Measurements from ENCODE around the gene PSMB3. TPM values are rescaled to one million over a fixed set of nuclear protein-coding genes. Genes with fewer than 3 reads are reported as not detected.
A peak's percentile ranks its signal among the peaks of the same experiment; 100 is the strongest.
"Not testable (repeated sequence)": the region's sequence is repeated elsewhere in the genome, so short reads cannot be mapped to it uniquely, and the experiment has no call there.

Gene PSMB3
- total RNA-seq, 2 donors from 2014 or later, result 78.5 to 85.5 TPM

- ATAC-seq, result peak; percentile 33
- Mint-ChIP-seq H3K36me3 (ENCODE audit: low read depth) (peaks cover 8% of the 10 kb centered on the region), H3K4me1 (peaks cover 15% of the 10 kb centered on the region), H3K27me3 (no peaks in the 10 kb centered on the region), H3K4me3 (no peak overlapping the region), H3K27ac (peak overlapping the region; percentile 90)
- no peak for DNase-seq
- H3K9me3 ChIP-seq (ENCODE audit: control insufficient read depth, low read length, poor library complexity, severe bottlenecking), result no peaks in the 10 kb centered on the region
These were observed 9.1 kb downstream of the PSMB3 start for GRCh38 chr17:38761612-38762011.

GRCh38 chr17:38762231-38762630 lies 9.7 kb downstream of the PSMB3 start:
- H3K27me3 Mint-ChIP-seq, result no peaks in the 10 kb centered on the region
- DNase-seq (no peak), ATAC-seq (no peak)
- H3K36me3 Mint-ChIP-seq (ENCODE audit: low read depth), result peaks cover 8% of the 10 kb centered on the region
- no peaks in the 10 kb centered on the region for H3K9me3 ChIP-seq (ENCODE audit: control insufficient read depth, low read length, poor library complexity, severe bottlenecking)
- no peak overlapping the region for H3K4me3 Mint-ChIP-seq
- peak overlapping the region; percentile 90 for H3K27ac Mint-ChIP-seq
- H3K4me1 Mint-ChIP-seq, result peaks cover 15% of the 10 kb centered on the region

- no peak for DNase-seq
- no peak overlapping the region for H3K4me3 Mint-ChIP-seq
- no peaks in the 10 kb centered on the region for H3K27me3 Mint-ChIP-seq
- H3K9me3 ChIP-seq (ENCODE audit: control insufficient read depth, low read length, poor library complexity, severe bottlenecking), result no peaks in the 10 kb centered on the region
- peak overlapping the region; percentile 54 for H3K27ac Mint-ChIP-seq
- H3K36me3 Mint-ChIP-seq (ENCODE audit: low read depth), result peaks cover 14% of the 10 kb centered on the region
- peaks cover 15% of the 10 kb centered on the region for H3K4me1 Mint-ChIP-seq
- no peak for ATAC-seq
These were observed 13.8 kb downstream of the PSMB3 start for GRCh38 chr17:38766341-38766740.

GRCh38 chr17:38768417-38768816 lies 15.9 kb downstream of the PSMB3 start:
- H3K9me3 ChIP-seq (ENCODE audit: control insufficient read depth, low read length, poor library complexity, severe bottlenecking), result no peaks in the 10 kb centered on the region
- DNase-seq (no peak), ATAC-seq (no peak)
- Mint-ChIP-seq H3K27me3 (no peaks in the 10 kb centered on the region), H3K4me3 (no peak overlapping the region), H3K36me3 (ENCODE audit: low read depth) (peaks cover 11% of the 10 kb centered on the region), H3K4me1 (peaks cover 11% of the 10 kb centered on the region), H3K27ac (peak overlapping the region; percentile 32)

- ATAC-seq (no peak), DNase-seq (no peak)
- no peaks in the 10 kb centered on the region for H3K9me3 ChIP-seq (ENCODE audit: control insufficient read depth, low read length, poor library complexity, severe bottlenecking)
- no peaks in the 10 kb centered on the region for H3K27me3 Mint-ChIP-seq
- peaks cover 6% of the 10 kb centered on the region for H3K36me3 Mint-ChIP-seq (ENCODE audit: low read depth)
- H3K27ac Mint-ChIP-seq, result no peak overlapping the region
- no peak overlapping the region for H3K4me3 Mint-ChIP-seq
- H3K4me1 Mint-ChIP-seq, result peaks cover 7% of the 10 kb centered on the region
These were observed 20.7 kb downstream of the PSMB3 start for GRCh38 chr17:38773258-38773657.

GRCh38 chr17:38777641-38778250 lies 25.2 kb downstream of the PSMB3 start:
- H3K27me3 Mint-ChIP-seq, result no peaks in the 10 kb centered on the region
- H3K9me3 ChIP-seq (ENCODE audit: control insufficient read depth, low read length, poor library complexity, severe bottlenecking), result no peaks in the 10 kb centered on the region
- H3K4me3 Mint-ChIP-seq, result no peak overlapping the region
- DNase-seq, result no peak
- H3K36me3 Mint-ChIP-seq (ENCODE audit: low read depth), result peaks cover 3% of the 10 kb centered on the region
- H3K27ac Mint-ChIP-seq, result no peak overlapping the region
- H3K4me1 Mint-ChIP-seq, result peaks cover 2% of the 10 kb centered on the region
- no peak for ATAC-seq

- no peak for ATAC-seq
- H3K36me3 Mint-ChIP-seq (ENCODE audit: low read depth), result peaks cover 3% of the 10 kb centered on the region
These were observed 27.6 kb downstream of the PSMB3 start for GRCh38 chr17:38779965-38780752.

GRCh38 chr17:38783227-38783626 lies 30.7 kb downstream of the PSMB3 start:
- H3K36me3 Mint-ChIP-seq (ENCODE audit: low read depth), result peaks cover 3% of the 10 kb centered on the region
- no peaks in the 10 kb centered on the region for H3K9me3 ChIP-seq (ENCODE audit: control insufficient read depth, low read length, poor library complexity, severe bottlenecking)
- H3K27me3 Mint-ChIP-seq, result no peaks in the 10 kb centered on the region
- no peak for ATAC-seq
- H3K4me3 Mint-ChIP-seq, result no peak overlapping the region
- no peak overlapping the region for H3K27ac Mint-ChIP-seq
- peaks cover 7% of the 10 kb centered on the region for H3K4me1 Mint-ChIP-seq
- DNase-seq, result no peak

More at GRCh38 chr17:38779965-38780752, 27.6 kb downstream of the PSMB3 start:
- no peak for DNase-seq
- Mint-ChIP-seq H3K4me3 (no peak overlapping the region), H3K27ac (peak overlapping the region; percentile 51), H3K4me1 (no peaks in the 10 kb centered on the region), H3K27me3 (no peaks in the 10 kb centered on the region)
- no peaks in the 10 kb centered on the region for H3K9me3 ChIP-seq (ENCODE audit: control insufficient read depth, low read length, poor library complexity, severe bottlenecking)

GRCh38 chr17:38786372-38786771 lies 33.8 kb downstream of the PSMB3 start:
- Mint-ChIP-seq H3K4me1 (peaks cover 14% of the 10 kb centered on the region), H3K36me3 (ENCODE audit: low read depth) (no peaks in the 10 kb centered on the region), H3K27me3 (no peaks in the 10 kb centered on the region), H3K27ac (no peak overlapping the region), H3K4me3 (no peak overlapping the region)
- DNase-seq (no peak), ATAC-seq (no peak)
- no peaks in the 10 kb centered on the region for H3K9me3 ChIP-seq (ENCODE audit: control insufficient read depth, low read length, poor library complexity, severe bottlenecking)

GRCh38 chr17:38787999-38788398 lies 35.5 kb downstream of the PSMB3 start:
- H3K4me3 Mint-ChIP-seq; ATAC-seq; H3K36me3 Mint-ChIP-seq (ENCODE audit: low read depth); H3K9me3 ChIP-seq (ENCODE audit: control insufficient read depth, low read length, poor library complexity, severe bottlenecking); DNase-seq; H3K27me3 Mint-ChIP-seq: not testable (repeated sequence)
- H3K27ac Mint-ChIP-seq, result peak overlapping the region; percentile 51
- peaks cover 14% of the 10 kb centered on the region for H3K4me1 Mint-ChIP-seq

- Mint-ChIP-seq H3K27me3 (no peaks in the 10 kb centered on the region), H3K36me3 (ENCODE audit: low read depth) (no peaks in the 10 kb centered on the region), H3K4me3 (no peak overlapping the region), H3K4me1 (peaks cover 17% of the 10 kb centered on the region), H3K27ac (peak overlapping the region; percentile 51)
- no peaks in the 10 kb centered on the region for H3K9me3 ChIP-seq (ENCODE audit: control insufficient read depth, low read length, poor library complexity, severe bottlenecking)
- no peak for DNase-seq
- no peak for ATAC-seq
These were observed 36.6 kb downstream of the PSMB3 start for GRCh38 chr17:38789185-38789584.

GRCh38 chr17:38790148-38790707 lies 37.7 kb downstream of the PSMB3 start:
- not testable (repeated sequence) for DNase-seq; H3K27me3 Mint-ChIP-seq; H3K36me3 Mint-ChIP-seq (ENCODE audit: low read depth); ATAC-seq; H3K9me3 ChIP-seq (ENCODE audit: control insufficient read depth, low read length, poor library complexity, severe bottlenecking); H3K4me3 Mint-ChIP-seq
- H3K27ac Mint-ChIP-seq, result peak overlapping the region; percentile 51
- H3K4me1 Mint-ChIP-seq, result peaks cover 20% of the 10 kb centered on the region

GRCh38 chr17:38791162-38791561 lies 38.6 kb downstream of the PSMB3 start:
- Mint-ChIP-seq H3K27me3 (no peaks in the 10 kb centered on the region), H3K36me3 (ENCODE audit: low read depth) (no peaks in the 10 kb centered on the region), H3K27ac (peak overlapping the region; percentile 37), H3K4me1 (peaks cover 21% of the 10 kb centered on the region), H3K4me3 (no peak overlapping the region)
- no peaks in the 10 kb centered on the region for H3K9me3 ChIP-seq (ENCODE audit: control insufficient read depth, low read length, poor library complexity, severe bottlenecking)
- ATAC-seq (no peak), DNase-seq (no peak)

All from T-helper 17 cell (primary cell).